ENCODE results near the gene FGF1. TPM values are rescaled to one million over a fixed set of nuclear protein-coding genes. Genes with fewer than 3 reads are reported as not detected.
A peak's percentile ranks its signal among the peaks of the same experiment; 100 is the strongest.

The FGF1 gene
- total and polyA plus RNA-seq, 2 of the 4 experiments (the other 2 are of a cell fraction) = 7.6 to 7.7 TPM

DNA sequence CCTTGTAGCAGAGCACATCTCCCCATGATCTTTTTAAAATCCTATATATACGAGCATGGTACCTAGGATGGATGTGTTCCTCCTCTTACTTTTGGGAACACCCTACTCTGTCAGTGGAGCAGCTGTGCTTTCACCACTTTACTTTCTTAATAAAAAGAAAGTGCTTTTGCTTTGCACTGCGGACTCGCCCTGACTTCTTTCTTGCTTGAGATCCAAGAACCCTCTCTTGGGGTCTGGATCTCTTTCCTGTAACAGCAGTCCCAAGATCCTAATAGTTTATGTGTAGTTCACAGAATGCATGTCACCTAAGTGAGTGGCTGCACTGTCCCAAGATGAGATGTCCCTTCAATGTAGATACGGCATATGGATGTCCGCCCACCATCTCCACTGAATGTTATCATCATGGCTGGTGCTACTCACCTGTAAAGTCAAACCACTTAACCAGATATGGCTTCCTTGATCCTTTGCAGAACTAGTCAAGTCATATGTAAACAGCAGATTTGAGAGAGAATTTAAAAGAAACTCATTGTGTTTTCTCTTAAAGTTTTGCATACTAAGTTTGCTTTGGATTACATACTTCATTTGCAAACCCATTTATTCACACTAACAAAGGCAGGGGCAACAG is 1.9 kb downstream of the FGF1 start:
- CTCF ChIA-PET = interaction anchor here (2.0 kb wide), 1 partner anchor 28 kb away, joined by 10 read pairs; no protein-coding TSS in a partner anchor
- H3K9me3 ChIP-seq (ENCODE audit: control insufficient read depth, insufficient read depth, low read length) = no peaks in the 10 kb centered on the region
- ATAC-seq (ENCODE audit: low read depth) (no peak), DNase-seq (no peak)
- no peak overlapping the region for H3K23ac ChIP-seq (ENCODE audit: low read depth, low read length)
- H2BK120ac ChIP-seq (ENCODE audit: low read depth, low read length) = no peak overlapping the region
- no peak overlapping the region for H3K56ac ChIP-seq (ENCODE audit: extremely low read depth, insufficient read depth, low read length)
- no peak overlapping the region for H4K5ac ChIP-seq (ENCODE audit: low read depth, low read length)
- 100% methylated on average over 1 of the region's 5 CpGs; no CpG with 5 or more reads in 1 of the 2 experiments for WGBS, 2 experiments (ENCODE audit: extremely low coverage in 2 of 2, insufficient read length in 1 of 2)
- no peak overlapping the region for H3K27ac ChIP-seq (ENCODE audit: insufficient read depth, low read length)
- no peaks in the 10 kb centered on the region for H3K36me3 ChIP-seq (ENCODE audit: control insufficient read depth, insufficient read depth, low read length)
- no peak overlapping the region for H3K4ac ChIP-seq (ENCODE audit: low read depth, low read length)
- no peak overlapping the region for H3K4me2 ChIP-seq (ENCODE audit: low read depth, low read length)
- POLR2A ChIA-PET (ENCODE audit: unreplicated experiment) = no interaction called here
- no peak overlapping the region for H3K18ac ChIP-seq (ENCODE audit: low read depth, low read length)
- H3K27me3 ChIP-seq (ENCODE audit: control insufficient read depth, insufficient read depth, low read length) = no peaks in the 10 kb centered on the region
- H2BK5ac ChIP-seq (ENCODE audit: low read depth, low read length, poor library complexity, severe bottlenecking) = no peak overlapping the region
- no TSS peak for BruUV-seq (replicated peaks)
- dilution Hi-C loops (cut with HindIII; ENCODE audit: low sequenced_read_pairs, unreplicated experiment) = no loop called here
- peaks cover 9% of the 10 kb centered on the region; the same call in 1 of the 2 replicates for H3K9me1 ChIP-seq (ENCODE audit: insufficient read depth, low read length)
- no peak overlapping the region for H3K14ac ChIP-seq (replicated peaks; ENCODE audit: low read depth, low read length)
- no peaks in the 10 kb centered on the region for H3K79me1 ChIP-seq (ENCODE audit: low read depth in 1 of 2, low read length in 2 of 2)
- intact Hi-C loops (cut with micrococcal nuclease) = no loop called here
- in situ Hi-C loops (cut with MboI; ENCODE audit: low sequenced_read_pairs) = no loop called here
- TF ChIP-seq MAZ (IDR thresholded peaks at IDR 0.05; ENCODE audit: borderline replicate concordance, low read depth, low read length) (no peak), FOS (IDR thresholded peaks at IDR 0.05; ENCODE audit: low read depth, low read length) (no peak), CHD1 (IDR thresholded peaks at IDR 0.05; ENCODE audit: low read depth, low read length) (no peak), POLR2A (IDR thresholded peaks at IDR 0.05; ENCODE audit: low read depth, low read length) (no peak), CTCF (conservative IDR thresholded peaks at IDR 0.05; ENCODE audit: low read depth, low read length) (no peak), MXI1 (IDR thresholded peaks at IDR 0.05; ENCODE audit: borderline replicate concordance, low read depth, low read length) (no peak), NFE2L2 (IDR thresholded peaks at IDR 0.05; ENCODE audit: low read depth, low read length) (no peak), MAFK (IDR thresholded peaks at IDR 0.05; ENCODE audit: low read depth, low read length) (no peak), RAD21 (IDR thresholded peaks at IDR 0.05; ENCODE audit: low read length) (no peak), SMC3 (IDR thresholded peaks at IDR 0.05; ENCODE audit: low read depth, low read length) (no peak), BHLHE40 (IDR thresholded peaks at IDR 0.05; ENCODE audit: low read depth, low read length) (no peak), USF2 (IDR thresholded peaks at IDR 0.05; ENCODE audit: low read depth, low read length) (no peak), RCOR1 (IDR thresholded peaks at IDR 0.05; ENCODE audit: insufficient replicate concordance, low read length) (no peak), CEBPB (IDR thresholded peaks at IDR 0.05; ENCODE audit: low read depth, low read length) (no peak), RFX5 (IDR thresholded peaks at IDR 0.05; ENCODE audit: low read depth, low read length) (no peak)
- TF ChIP-seq, protein P1, sequence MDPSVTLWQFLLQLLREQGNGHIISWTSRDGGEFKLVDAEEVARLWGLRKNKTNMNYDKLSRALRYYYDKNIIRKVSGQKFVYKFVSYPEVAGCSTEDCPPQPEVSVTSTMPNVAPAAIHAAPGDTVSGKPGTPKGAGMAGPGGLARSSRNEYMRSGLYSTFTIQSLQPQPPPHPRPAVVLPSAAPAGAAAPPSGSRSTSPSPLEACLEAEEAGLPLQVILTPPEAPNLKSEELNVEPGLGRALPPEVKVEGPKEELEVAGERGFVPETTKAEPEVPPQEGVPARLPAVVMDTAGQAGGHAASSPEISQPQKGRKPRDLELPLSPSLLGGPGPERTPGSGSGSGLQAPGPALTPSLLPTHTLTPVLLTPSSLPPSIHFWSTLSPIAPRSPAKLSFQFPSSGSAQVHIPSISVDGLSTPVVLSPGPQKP (IDR thresholded peaks at IDR 0.05; ENCODE audit: borderline replicate concordance, low read depth, low read length) = no peak
- no peak overlapping the region for H2BK20ac ChIP-seq (ENCODE audit: low read depth, low read length)
- no peaks in the 10 kb centered on the region for H4K20me1 ChIP-seq (ENCODE audit: insufficient read depth, low read length)
- peaks cover 19% of the 10 kb centered on the region for H3K4me1 ChIP-seq (ENCODE audit: control insufficient read depth, insufficient read depth, low read length)
- H3K9ac ChIP-seq (ENCODE audit: low read depth, low read length) = no peak overlapping the region
- H4K91ac ChIP-seq (ENCODE audit: insufficient read depth, low read depth, low read length) = no peak overlapping the region
- peak overlapping the region in 1 of 2 experiments; percentile 47; a peak in 1 of 4 replicates for H4K8ac ChIP-seq (ENCODE audit: low read depth in 2 of 2, low read length in 2 of 2)
- no peak overlapping the region for H3K4me3 ChIP-seq (ENCODE audit: insufficient read depth, low read depth, low read length)
- H2AK9ac ChIP-seq (replicated peaks; ENCODE audit: low read depth, low read length, poor library complexity) = no peak overlapping the region
- H2AK5ac ChIP-seq (ENCODE audit: low read depth, low read length) = 0 out of 2 replicates have a peak overlapping the region, but pooled peaks have one; percentile 13
- no peak overlapping the region for H2AFZ ChIP-seq (replicated peaks; ENCODE audit: low read length, poor library complexity)
- no peak overlapping the region for H2BK15ac ChIP-seq (ENCODE audit: low read depth, low read length)
